Middle frontal gyrus (tissue), 1 donor: ENCODE results near the gene TUBGCP3.
"Not testable (repeated sequence)": the region's sequence is repeated elsewhere in the genome, so short reads cannot be mapped to it uniquely, and the experiment has no call there.

ENCODE experiments used
- DNase-seq: peaks from one replicate; pipeline ENCODE4 v3.0.0-alpha.2; 2015; ENCODE audit warnings: low spot score; ENCODE audit errors: extremely low spot score

The TUBGCP3 gene

GRCh38 chr13:112576768-112577167 lies 11.2 kb downstream of the TUBGCP3 start:
- DNase-seq: no peak

- DNase-seq: no peak
These were observed 11.8 kb downstream of the TUBGCP3 start for GRCh38 chr13:112576191-112576590.

GRCh38 chr13:112575675-112576074 lies 12.3 kb downstream of the TUBGCP3 start:
- DNase-seq: no peak

- DNase-seq: no peak
These were observed 12.9 kb downstream of the TUBGCP3 start for GRCh38 chr13:112574834-112575613.

GRCh38 chr13:112574416-112574815 lies 13.5 kb downstream of the TUBGCP3 start:
- no peak for DNase-seq

- DNase-seq: no peak
These were observed 14.2 kb downstream of the TUBGCP3 start for GRCh38 chr13:112573710-112574109.

GRCh38 chr13:112572366-112572765 lies 15.6 kb downstream of the TUBGCP3 start:
- no peak for DNase-seq

- no peak for DNase-seq
These were observed 18.1 kb downstream of the TUBGCP3 start for GRCh38 chr13:112569821-112570220.

GRCh38 chr13:112567161-112567862 lies 20.6 kb downstream of the TUBGCP3 start:
- DNase-seq: no peak

GRCh38 chr13:112562786-112563383 lies 25.1 kb downstream of the TUBGCP3 start:
- no peak for DNase-seq

GRCh38 chr13:112562254-112562653 lies 25.7 kb downstream of the TUBGCP3 start:
- DNase-seq: no peak

GRCh38 chr13:112561478-112561877 lies 26.5 kb downstream of the TUBGCP3 start:
- no peak for DNase-seq

GRCh38 chr13:112558696-112559418 lies 29.1 kb downstream of the TUBGCP3 start:
- DNase-seq: no peak

GRCh38 chr13:112556600-112556999 lies 31.4 kb downstream of the TUBGCP3 start:
- DNase-seq: no peak

- no peak for DNase-seq
These were observed 33.6 kb downstream of the TUBGCP3 start for GRCh38 chr13:112554214-112554850.

GRCh38 chr13:112548975-112549374 lies 39.0 kb downstream of the TUBGCP3 start:
- not testable (repeated sequence) for DNase-seq

GRCh38 chr13:112545856-112546255 lies 42.1 kb downstream of the TUBGCP3 start:
- no peak for DNase-seq

GRCh38 chr13:112532837-112533745 lies 54.9 kb downstream of the TUBGCP3 start:
- DNase-seq: no peak

- DNase-seq: no peak
These were observed 56.6 kb downstream of the TUBGCP3 start for GRCh38 chr13:112531263-112531794.

- DNase-seq: no peak
These were observed 57.1 kb downstream of the TUBGCP3 start for GRCh38 chr13:112530861-112531260.
